Caco-2 (cell line): ENCODE measurements around the gene TMEM18. TPM values are rescaled to one million over a fixed set of nuclear protein-coding genes. Genes with fewer than 3 reads are reported as not detected.
"Not testable (repeated sequence)": the region's sequence is repeated elsewhere in the genome, so short reads cannot be mapped to it uniquely, and the experiment has no call there.

ENCODE experiments used
- BruUV-seq: library from RNA; stranded (reverse); fragments of 400-500 nt; replicated peaks from 2 replicates; lab custom pipeline; 2021; lab: Mats Ljungman, UMichigan
- CTCF ChIA-PET: fragments of 300-600 bp; sonication (Branson Sonifier 250); formaldehyde crosslinking; loops from one replicate; lab custom pipeline; 2022; ENCODE audit warnings: antibody characterized with exemption; lab: Charles Lee
- POLR2A ChIA-PET: fragments of 300-600 bp; sonication (Branson Sonifier 250); formaldehyde crosslinking; loops from one replicate; lab custom pipeline; 2022; ENCODE audit warnings: antibody characterized with exemption; lab: Charles Lee
- DNase-seq, 2 experiments: peaks; one replicate each; pipeline versions ENCODE4 v3.0.0 to v3.0.0-alpha.2; 2020 to 2022
- H3K27me3 ChIP-seq: replicated peaks from 2 replicates; pipeline ENCODE4 v1.6.0; 2011; ENCODE audit warnings: low read length; ENCODE audit not compliant: control insufficient read depth, insufficient read depth
- H3K36me3 ChIP-seq: 2 replicates; pipeline ENCODE4 v1.5.1; 2011; ENCODE audit warnings: low read length; ENCODE audit not compliant: control insufficient read depth, insufficient read depth
- H3K4me1 ChIP-seq: fragments of 250-450 bp; sonication (Bioruptor Pico); 2 replicates; pipeline ENCODE4 v1.5.1; 2020; ENCODE audit warnings: mild to moderate bottlenecking
- H3K4me3 ChIP-seq: 2 replicates; pipeline ENCODE4 v1.5.1; 2011; ENCODE audit warnings: low read depth, mild to moderate bottlenecking, control low read depth, low read length
- H3K9me3 ChIP-seq: fragments of 250-450 bp; sonication (Bioruptor Pico); 2 replicates; pipeline ENCODE4 v1.5.1; 2020; ENCODE audit warnings: mild to moderate bottlenecking, moderate library complexity
- H3K27ac Mint-ChIP-seq: one replicate; pipeline ENCODE4 v1.8.0; 2022; ENCODE audit warnings: mixed read lengths; ENCODE audit not compliant: unreplicated experiment
- H3K27me3 Mint-ChIP-seq: one replicate; pipeline ENCODE4 v1.8.0; 2022; ENCODE audit warnings: mixed read lengths; ENCODE audit not compliant: insufficient read depth, unreplicated experiment
- H3K36me3 Mint-ChIP-seq: one replicate; pipeline ENCODE4 v1.8.0; 2022; ENCODE audit warnings: mild to moderate bottlenecking, mixed read lengths; ENCODE audit not compliant: insufficient read depth, unreplicated experiment
- H3K4me1 Mint-ChIP-seq: one replicate; pipeline ENCODE4 v1.8.0; 2022; ENCODE audit warnings: low read depth, mixed read lengths; ENCODE audit not compliant: unreplicated experiment
- H3K4me3 Mint-ChIP-seq: one replicate; pipeline ENCODE4 v1.8.0; 2022; ENCODE audit warnings: mild to moderate bottlenecking, moderate library complexity, mixed read lengths; ENCODE audit not compliant: unreplicated experiment
- H3K9me3 Mint-ChIP-seq: one replicate; pipeline ENCODE4 v1.8.0; 2022; ENCODE audit warnings: mixed read lengths; ENCODE audit not compliant: unreplicated experiment
- CTCF ChIP-seq, 2 experiments: fragments of 200-600 bp in 1 of 2; IDR thresholded peaks; 1 replicate in 1 of 2; 2 replicates in 1 of 2; pipeline versions ENCODE4 v1.5.1 to v1.8.0; 2011 to 2022; ENCODE audit warnings: antibody characterized with exemption in 1 of 2, control low read depth in 1 of 2, inconsistent platforms in 1 of 2, low read depth in 1 of 2, low read length in 1 of 2, mild to moderate bottlenecking in 1 of 2, moderate library complexity in 1 of 2; ENCODE audit not compliant: insufficient read depth in 1 of 2, severe bottlenecking in 1 of 2, unreplicated experiment in 1 of 2
- intact Hi-C: fragments of 100-400 bp; cut with micrococcal nuclease; formaldehyde crosslinking; loops from one replicate; pipeline ENCODE4 v1.10.0; 2022; ENCODE audit not compliant: unreplicated experiment
- total RNA-seq: library from RNA; stranded (reverse); gene quantifications from 2 replicates; pipeline ENCODE4 v1.2.3, GENCODE V29; 2022

Gene TMEM18
- total RNA-seq, 1 experiment from 2014 or later = 22.9 TPM

- POLR2A ChIA-PET = no interaction called here
- H3K4me1 ChIP-seq = no peaks in the 10 kb centered on the region
Measured at GRCh38 chr2:709138-709765, 32.0 kb upstream of the TMEM18 start.

GRCh38 chr2:708667-709066 lies 31.5 kb upstream of the TMEM18 start:
- H3K4me1 ChIP-seq = no peaks in the 10 kb centered on the region
- no peak for DNase-seq
- BruUV-seq = no TSS peak
- Mint-ChIP-seq H3K4me3 (no peak overlapping the region), H3K4me1 (no peaks in the 10 kb centered on the region), H3K9me3 (no peaks in the 10 kb centered on the region), H3K36me3 (no peaks in the 10 kb centered on the region), H3K27ac (no peak overlapping the region), H3K27me3 (peaks cover 9% of the 10 kb centered on the region)
- no peaks in the 10 kb centered on the region for H3K36me3 ChIP-seq
- intact Hi-C loops = no loop called here
- H3K4me3 ChIP-seq = no peak overlapping the region
- TF ChIP-seq CTCF (IDR thresholded peaks at IDR 0.05; ENCODE audit: insufficient read depth in 1 of 2, low read depth in 1 of 2, low read length in 1 of 2, severe bottlenecking in 1 of 2, unreplicated experiment in 1 of 2) = no peak
- no peaks in the 10 kb centered on the region for H3K9me3 ChIP-seq
- no peaks in the 10 kb centered on the region for H3K27me3 ChIP-seq
- POLR2A ChIA-PET = no interaction called here
- CTCF ChIA-PET = no interaction called here

More at GRCh38 chr2:709138-709765, 32.0 kb upstream of the TMEM18 start:
- DNase-seq = no peak
- H3K27me3 Mint-ChIP-seq = peaks cover 9% of the 10 kb centered on the region
- intact Hi-C loops = no loop called here
- no peak for TF ChIP-seq CTCF (IDR thresholded peaks at IDR 0.05; ENCODE audit: insufficient read depth in 1 of 2, low read depth in 1 of 2, low read length in 1 of 2, severe bottlenecking in 1 of 2, unreplicated experiment in 1 of 2)
- H3K27ac Mint-ChIP-seq = no peak overlapping the region
- H3K36me3 Mint-ChIP-seq = no peaks in the 10 kb centered on the region
- H3K4me3 Mint-ChIP-seq = no peak overlapping the region
- Histone ChIP-seq H3K9me3 (no peaks in the 10 kb centered on the region), H3K4me3 (no peak overlapping the region), H3K36me3 (no peaks in the 10 kb centered on the region), H3K27me3 (no peaks in the 10 kb centered on the region)
- CTCF ChIA-PET = no interaction called here
- H3K4me1 Mint-ChIP-seq = no peaks in the 10 kb centered on the region
- no TSS peak for BruUV-seq
- no peaks in the 10 kb centered on the region for H3K9me3 Mint-ChIP-seq

DNA sequence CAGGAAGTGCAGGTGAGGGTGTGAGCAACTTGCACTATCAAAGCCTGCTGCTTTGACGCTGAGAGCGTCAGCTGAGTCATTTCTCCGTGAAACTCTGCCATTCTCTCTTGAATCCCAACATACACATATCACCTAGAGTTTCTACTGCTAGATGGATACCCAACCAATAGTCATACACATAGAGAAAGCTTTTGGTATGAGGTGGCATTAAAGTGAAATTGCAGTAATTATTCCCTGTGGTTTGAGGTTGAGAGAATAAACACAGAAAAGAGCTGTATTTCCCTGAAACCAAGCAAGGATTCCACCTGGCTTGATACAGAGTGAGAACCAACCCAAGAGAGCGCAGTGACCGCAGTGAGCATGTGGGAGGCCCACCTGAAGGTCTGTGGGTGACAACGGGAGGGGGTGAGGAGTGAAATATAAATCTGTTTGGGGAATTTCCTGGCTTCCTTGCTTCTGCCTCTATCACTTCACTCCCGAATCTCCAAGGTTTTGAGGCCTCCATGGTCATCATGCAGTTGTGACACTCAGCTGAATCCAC lies 28.8 kb upstream of the TMEM18 start:
- Histone ChIP-seq H3K4me3 (no peak overlapping the region), H3K36me3 (no peaks in the 10 kb centered on the region), H3K27me3 (no peaks in the 10 kb centered on the region), H3K9me3 (0 out of 2 replicates have a peak, but pooled peaks cover under 1% of the 10 kb centered on the region), H3K4me1 (no peaks in the 10 kb centered on the region)
- H3K27me3 Mint-ChIP-seq = no peaks in the 10 kb centered on the region
- intact Hi-C loops = no loop called here
- H3K4me1 Mint-ChIP-seq = no peaks in the 10 kb centered on the region
- DNase-seq = no peak
- no peak overlapping the region for H3K4me3 Mint-ChIP-seq
- TF ChIP-seq CTCF (IDR thresholded peaks at IDR 0.05; ENCODE audit: insufficient read depth in 1 of 2, low read depth in 1 of 2, low read length in 1 of 2, severe bottlenecking in 1 of 2, unreplicated experiment in 1 of 2) = no peak
- ChIA-PET CTCF (no interaction called here), POLR2A (no interaction called here)
- H3K27ac Mint-ChIP-seq = no peak overlapping the region
- no TSS peak for BruUV-seq
- H3K9me3 Mint-ChIP-seq = no peaks in the 10 kb centered on the region
- no peaks in the 10 kb centered on the region for H3K36me3 Mint-ChIP-seq

DNA sequence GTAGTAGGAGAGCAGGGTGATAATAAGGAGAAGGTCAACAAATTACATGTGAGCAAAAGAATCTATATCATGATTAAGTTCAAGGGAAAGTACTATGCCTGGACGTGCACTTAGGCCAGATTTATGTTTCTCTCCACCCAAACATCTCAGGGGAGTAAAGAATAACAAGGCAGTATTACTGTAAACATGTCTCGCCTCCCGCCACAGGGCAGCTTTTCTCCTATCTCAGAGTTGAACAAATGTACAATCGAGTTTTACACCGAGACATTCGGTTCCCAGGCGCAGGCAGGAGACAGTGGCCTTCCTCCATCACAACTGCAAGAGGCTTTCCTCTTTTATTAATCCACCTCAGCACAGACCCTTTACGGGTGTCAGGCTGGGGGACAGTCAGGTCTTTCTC lies 25.6 kb upstream of the TMEM18 start:
- DNase-seq, H3K27me3 Mint-ChIP-seq, H3K27me3 ChIP-seq, H3K36me3 ChIP-seq, H3K4me3 ChIP-seq, intact Hi-C loops, H3K4me1 ChIP-seq, POLR2A ChIA-PET, H3K36me3 Mint-ChIP-seq, H3K27ac Mint-ChIP-seq, H3K4me3 Mint-ChIP-seq, H3K4me1 Mint-ChIP-seq, CTCF ChIA-PET, BruUV-seq: not testable (repeated sequence)
- peaks cover 11% of the 10 kb centered on the region for H3K9me3 Mint-ChIP-seq
- peaks cover 20% of the 10 kb centered on the region for H3K9me3 ChIP-seq
